H1 (cell line): ENCODE results near the gene SSTR3. TPM values are rescaled to one million over a fixed set of nuclear protein-coding genes. Genes with fewer than 3 reads are reported as not detected.

Experiments used
- CBX8 ChIP-seq: fragments of 300-800, 300-1000 bp; sonication (generic); IDR thresholded peaks from 2 replicates; pipeline ENCODE4 v1.7.1; 2016; ENCODE audit warnings: low read depth, low read length, borderline replicate concordance
- GTF2F1 ChIP-seq: IDR thresholded peaks from 2 replicates; pipeline ENCODE4 v1.6.1; 2012; ENCODE audit warnings: low read depth, low read length, improper control_type of control experiment, borderline replicate concordance
- MAFK ChIP-seq: IDR thresholded peaks from 2 replicates; pipeline ENCODE4 v1.6.1; 2012; ENCODE audit warnings: low read depth, mild to moderate bottlenecking, improper control_type of control experiment, low read length
- SIX5 ChIP-seq: IDR thresholded peaks from 2 replicates; pipeline ENCODE4 v1.6.1; 2011; ENCODE audit warnings: mild to moderate bottlenecking, low read depth, low read length
- TEAD4 ChIP-seq: IDR thresholded peaks from 2 replicates; pipeline ENCODE4 v1.6.1; 2012; ENCODE audit warnings: low read depth, low read length, inconsistent platforms, mixed read lengths
- polyA plus RNA-seq, 7 experiments: library from polyadenylated mRNA; depleted of rRNA in 3 of 7; stranded (reverse) in 5 of 7; unstranded in 2 of 7; fragments of >200 nt in 5 of 7; fragments of 200-250 nt in 2 of 7; gene quantifications; 1 replicate in 5 of 7; 2 replicates in 1 of 7; 4 replicates in 1 of 7; pipeline versions ENCODE4 v1.2.1 to v1.2.3, GENCODE V29; 2011 to 2013; ENCODE audit warnings: missing spikeins in 2 of 7, mixed read lengths in 2 of 7
- total RNA-seq: library from RNA; stranded (reverse); fragmentation: NEBNext Ultra II Directional; extraction: Animal tissue kit (Norgen Biotek cat#: 25700); gene quantifications from 2 replicates; pipeline ENCODE4 v1.2.1, GENCODE V29; 2021

The SSTR3 gene
- total and polyA plus RNA-seq, 2 of the 8 experiments (the other 6 are each of a cell fraction or from before 2014, with no cell fraction given), result 0.22 to 0.77 TPM

- TF ChIP-seq GTF2F1 (no peak), SIX5 (no peak), MAFK (no peak), CBX8 (no peak), TEAD4 (no peak)
These were observed 9.4 kb upstream of the SSTR3 start (continued) for GRCh38 chr22:37221424-37222333.
